B cell (primary cell): Measurements from ENCODE around the gene ERN2. TPM values are rescaled to one million over a fixed set of nuclear protein-coding genes. Genes with fewer than 3 reads are reported as not detected.

Experiments used
- ATAC-seq: fragments of 200-7000 bp; cut with Tn5 transposase; one replicate; pipeline ENCODE4 v1.10.0; 2021; ENCODE audit warnings: low read depth, mild to moderate bottlenecking, moderate number of reproducible peaks, moderate library complexity
- CTCF ChIA-PET: fragments of 350-600 bp; sonication (Branson Sonifier 250); formaldehyde crosslinking; loops from one replicate; lab custom pipeline; 2021; ENCODE audit warnings: antibody characterized with exemption, inconsistent platforms; lab: Charles Lee
- POLR2A ChIA-PET: fragments of 350-600 bp; sonication (Branson Sonifier 250); formaldehyde crosslinking; loops from one replicate; lab custom pipeline; 2021; ENCODE audit warnings: antibody characterized with exemption; lab: Charles Lee
- DNase-seq: peaks from one replicate; pipeline ENCODE4 v3.0.0; 2013
- H2AFZ ChIP-seq: 2 replicates; pipeline ENCODE4 v1.6.1; 2012; ENCODE audit warnings: mild to moderate bottlenecking, low read depth, low read length; ENCODE audit not compliant: insufficient read depth, poor library complexity, severe bottlenecking
- H3K27ac ChIP-seq, 2 donors: 1 replicate in 1 of 2; 2 replicates in 1 of 2; pipeline ENCODE4 v1.5.1; 2012 to 2013; ENCODE audit warnings: low read length in 2 of 2, mild to moderate bottlenecking in 2 of 2, moderate library complexity in 1 of 2
- H3K27me3 ChIP-seq, 4 experiments: fragments of 200-600 bp in 1 of 4; sonication (generic) in 1 of 4; replicated peaks in 1 of 4; 1 replicate in 2 of 4; 2 replicates in 2 of 4; pipeline versions ENCODE4 v1.6.1 to v1.7.0; 2013 to 2016; ENCODE audit warnings: low read length in 3 of 4, mild to moderate bottlenecking in 2 of 4, mixed read lengths in 1 of 4, moderate library complexity in 1 of 4; ENCODE audit not compliant: insufficient read depth in 4 of 4, control insufficient read depth in 3 of 4; ENCODE audit errors: control extremely low read depth in 1 of 4
- H3K36me3 ChIP-seq, 2 experiments: replicated peaks in 1 of 2; 1 replicate in 1 of 2; 2 replicates in 1 of 2; pipeline versions ENCODE4 v1.6.1 to v1.7.1; 2013; ENCODE audit warnings: low read length in 1 of 2; ENCODE audit not compliant: insufficient read depth in 2 of 2, control insufficient read depth in 1 of 2; ENCODE audit errors: control extremely low read depth in 1 of 2, extremely low read depth in 1 of 2
- H3K4me1 ChIP-seq, 2 donors: fragments of 200-600 bp in 1 of 2; sonication (generic) in 1 of 2; 1 replicate in 1 of 2; 2 replicates in 1 of 2; pipeline versions ENCODE4 v1.5.1 to v1.6.1; 2013 to 2017; ENCODE audit warnings: low read length in 2 of 2; ENCODE audit not compliant: control insufficient read depth in 2 of 2, insufficient read depth in 2 of 2
- H3K4me2 ChIP-seq: replicated peaks from 2 replicates; pipeline ENCODE3; 2012; ENCODE audit warnings: mild to moderate bottlenecking, low read depth, low read length; ENCODE audit not compliant: poor library complexity, severe bottlenecking
- H3K4me3 ChIP-seq, 5 experiments: fragments of 200-600 bp in 1 of 5; sonication (generic) in 1 of 5; 1 replicate in 3 of 5; 2 replicates in 2 of 5; pipeline versions ENCODE4 v1.5.1 to v1.7.0; 2011 to 2016; ENCODE audit warnings: low read length in 4 of 5, mild to moderate bottlenecking in 4 of 5, low read depth in 2 of 5, control low read depth in 1 of 5, moderate library complexity in 1 of 5; ENCODE audit not compliant: insufficient read depth in 1 of 5; ENCODE audit errors: control extremely low read depth in 1 of 5, extremely low read depth in 1 of 5
- H3K79me2 ChIP-seq: fragments of 200-600 bp; sonication (generic); one replicate; pipeline ENCODE4 v1.6.0; 2016; ENCODE audit warnings: low read length; ENCODE audit not compliant: control insufficient read depth, insufficient read depth
- H3K9ac ChIP-seq: fragments of 200-600 bp; sonication (generic); 2 replicates; pipeline ENCODE4 v1.6.1; 2017; ENCODE audit warnings: mild to moderate bottlenecking, low read length, moderate library complexity
- H3K9me3 ChIP-seq, 3 donors: one replicate each; pipeline versions ENCODE4 v1.6.1 to v1.7.1; 2013; ENCODE audit warnings: low read length in 2 of 3; ENCODE audit not compliant: control insufficient read depth in 2 of 3, insufficient read depth in 1 of 3; ENCODE audit errors: control extremely low read depth in 1 of 3
- H4K20me1 ChIP-seq: 2 replicates; pipeline ENCODE4 v1.6.0; 2012; ENCODE audit warnings: mild to moderate bottlenecking, low read length; ENCODE audit not compliant: insufficient read depth, control insufficient read depth, poor library complexity, severe bottlenecking
- H3K27ac Mint-ChIP-seq: one replicate; pipeline ENCODE4 v1.8.0; 2021; ENCODE audit warnings: mixed read lengths
- H3K27me3 Mint-ChIP-seq: one replicate; pipeline ENCODE4 v1.8.0; 2021; ENCODE audit warnings: mixed read lengths
- H3K4me1 Mint-ChIP-seq: one replicate; pipeline ENCODE4 v1.8.0; 2021; ENCODE audit warnings: mixed read lengths
- H3K4me3 Mint-ChIP-seq: one replicate; pipeline ENCODE4 v1.8.0; 2021; ENCODE audit warnings: mixed read lengths
- H3K9me3 Mint-ChIP-seq: one replicate; pipeline ENCODE4 v1.8.0; 2022; ENCODE audit warnings: mixed read lengths; ENCODE audit not compliant: insufficient read depth
- CTCF ChIP-seq: fragments of 200-600 bp; IDR thresholded peaks from one replicate; pipeline ENCODE4 v1.8.0; 2022; ENCODE audit warnings: antibody characterized with exemption, mild to moderate bottlenecking
- EZH2 ChIP-seq: IDR thresholded peaks from 2 replicates; pipeline ENCODE4 v1.6.1; 2012; ENCODE audit warnings: borderline replicate concordance, low read depth, mild to moderate bottlenecking, moderate library complexity, low read length; ENCODE audit not compliant: insufficient read depth, poor library complexity, severe bottlenecking
- WGBS: methylation state at CpG from one replicate; pipeline ENCODE4 v1.1.5; 2013; ENCODE audit warnings: missing lambda C conversion rate; ENCODE audit not compliant: insufficient coverage; 5-methylcytosine and 5-hydroxymethylcytosine counted together
- intact Hi-C: fragments of 100-400 bp; cut with micrococcal nuclease; formaldehyde crosslinking; loops from one replicate; pipeline ENCODE4 v1.10.0; 2022
- polyA plus RNA-seq: library from polyadenylated mRNA; depleted of rRNA; stranded (reverse); fragments of >200 nt; gene quantifications from 2 replicates; pipeline ENCODE4 v1.2.3, GENCODE V29; 2012
- total RNA-seq, 2 donors: library from RNA; stranded (reverse); fragments of 120-200 nt in 1 of 2; gene quantifications; 1 replicate in 1 of 2; 2 replicates in 1 of 2; pipeline versions ENCODE4 v1.2.3 to v1.2.4, GENCODE V29; 2013 to 2022

ERN2 gene
- total and polyA plus RNA-seq, 2 donors (not counting 1 experiment from before 2014, with no cell fraction given): not detected

- H2AFZ ChIP-seq: no peak overlapping the region
Measured at GRCh38 chr16:23702951-23703350, 10.1 kb downstream of the ERN2 start.

GRCh38 chr16:23701045-23701444, 12.0 kb downstream of the ERN2 start:
- CTCF ChIA-PET: interaction anchor here (0.7 kb wide), 1 partner anchor 109 kb away, joined by 3 read pairs; no protein-coding TSS in a partner anchor

More at GRCh38 chr16:23702951-23703350, 10.1 kb downstream of the ERN2 start:
- Mint-ChIP-seq H3K4me3 (no peak overlapping the region), H3K27me3 (peaks cover 29% of the 10 kb centered on the region), H3K9me3 (peaks cover 3% of the 10 kb centered on the region), H3K27ac (no peak overlapping the region), H3K4me1 (peaks cover 9% of the 10 kb centered on the region)
- Histone ChIP-seq H3K4me2 (no peak overlapping the region), H4K20me1 (no peaks in the 10 kb centered on the region), H3K79me2 (no peaks in the 10 kb centered on the region), H3K27ac (no peak overlapping the region), H3K27me3 (peaks cover 0 to 13% (median 0%) of the 10 kb centered on the region in 4 experiments), H3K4me1 (peaks cover 5 to 9% of the 10 kb centered on the region in 2 donors), H3K9me3 (peaks cover 0 to 9% (median 0%) of the 10 kb centered on the region in 3 donors), H3K36me3 (no peaks in the 10 kb centered on the region), H3K4me3 (no peak overlapping the region), H3K9ac (no peak overlapping the region)
- DNase-seq (no peak), ATAC-seq (no peak)
- CTCF ChIA-PET: no interaction called here
- WGBS: 82% methylated on average over 1 of the region's 2 CpGs
- POLR2A ChIA-PET: no interaction called here
- TF ChIP-seq CTCF: no peak
- TF ChIP-seq EZH2: no peak
- intact Hi-C loops: no loop called here

More at GRCh38 chr16:23701045-23701444, 12.0 kb downstream of the ERN2 start:
- no peak for TF ChIP-seq EZH2
- no peak for TF ChIP-seq CTCF
- Histone ChIP-seq H3K4me3 (no peak overlapping the region), H3K4me2 (no peak overlapping the region), H4K20me1 (no peaks in the 10 kb centered on the region), H3K36me3 (no peaks in the 10 kb centered on the region), H3K27me3 (peaks cover 0 to 7% (median 0%) of the 10 kb centered on the region in 4 experiments), H3K9ac (no peak overlapping the region), H2AFZ (no peak overlapping the region), H3K79me2 (no peaks in the 10 kb centered on the region), H3K27ac (no peak overlapping the region), H3K4me1 (peaks cover 5 to 9% of the 10 kb centered on the region in 2 donors), H3K9me3 (peaks cover 0 to 6% (median 0%) of the 10 kb centered on the region in 3 donors)
- Mint-ChIP-seq H3K27me3 (peaks cover 26% of the 10 kb centered on the region), H3K4me1 (peaks cover 9% of the 10 kb centered on the region), H3K9me3 (peaks cover 3% of the 10 kb centered on the region), H3K4me3 (no peak overlapping the region), H3K27ac (no peak overlapping the region)
- ATAC-seq (no peak), DNase-seq (no peak)
- intact Hi-C loops: no loop called here
- POLR2A ChIA-PET: no interaction called here
- WGBS: no CpG with 5 or more reads among the region's 8 CpGs
